Measurements from ENCODE around the gene ZNF429.

DNA sequence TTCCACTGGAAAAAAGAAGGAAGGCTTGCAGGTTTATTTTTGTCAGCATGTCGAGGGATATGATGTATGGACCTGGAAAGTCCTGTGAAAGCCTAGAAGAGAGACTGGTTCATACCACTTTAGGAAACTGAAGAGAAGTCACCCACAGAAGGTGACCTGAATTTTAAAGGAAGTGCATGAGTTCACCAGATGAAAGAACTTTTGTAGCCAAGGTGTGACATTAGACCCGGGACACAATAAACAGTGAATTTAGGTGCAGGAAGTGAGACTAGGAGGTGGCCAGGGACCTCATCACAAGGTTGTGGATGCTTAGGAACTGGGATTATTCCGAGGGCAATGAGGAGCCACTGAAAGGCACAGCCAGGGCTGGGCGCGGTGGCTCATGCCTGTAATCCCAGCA is 79.1 kb downstream of the ZNF429 start:
- TF ChIP-seq EZH2 (IDR thresholded peaks at IDR 0.05; ENCODE audit: low read length, unreplicated experiment) (no peak), EZH2phosphoT487 (IDR thresholded peaks at IDR 0.05; ENCODE audit: borderline replicate concordance, low read length) (no peak)
- TF ChIP-seq, protein P1, sequence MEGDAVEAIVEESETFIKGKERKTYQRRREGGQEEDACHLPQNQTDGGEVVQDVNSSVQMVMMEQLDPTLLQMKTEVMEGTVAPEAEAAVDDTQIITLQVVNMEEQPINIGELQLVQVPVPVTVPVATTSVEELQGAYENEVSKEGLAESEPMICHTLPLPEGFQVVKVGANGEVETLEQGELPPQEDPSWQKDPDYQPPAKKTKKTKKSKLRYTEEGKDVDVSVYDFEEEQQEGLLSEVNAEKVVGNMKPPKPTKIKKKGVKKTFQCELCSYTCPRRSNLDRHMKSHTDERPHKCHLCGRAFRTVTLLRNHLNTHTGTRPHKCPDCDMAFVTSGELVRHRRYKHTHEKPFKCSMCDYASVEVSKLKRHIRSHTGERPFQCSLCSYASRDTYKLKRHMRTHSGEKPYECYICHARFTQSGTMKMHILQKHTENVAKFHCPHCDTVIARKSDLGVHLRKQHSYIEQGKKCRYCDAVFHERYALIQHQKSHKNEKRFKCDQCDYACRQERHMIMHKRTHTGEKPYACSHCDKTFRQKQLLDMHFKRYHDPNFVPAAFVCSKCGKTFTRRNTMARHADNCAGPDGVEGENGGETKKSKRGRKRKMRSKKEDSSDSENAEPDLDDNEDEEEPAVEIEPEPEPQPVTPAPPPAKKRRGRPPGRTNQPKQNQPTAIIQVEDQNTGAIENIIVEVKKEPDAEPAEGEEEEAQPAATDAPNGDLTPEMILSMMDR (conservative IDR thresholded peaks at IDR 0.05; ENCODE audit: low read depth, low read length): no peak
